ENCODE results near the gene SRD5A2. TPM values are rescaled to one million over a fixed set of nuclear protein-coding genes. Genes with fewer than 3 reads are reported as not detected.

SRD5A2 gene
- total and polyA plus RNA-seq, 3 donors from 2014 or later = 1.3 to 1.8 (median 1.4) TPM

DNA sequence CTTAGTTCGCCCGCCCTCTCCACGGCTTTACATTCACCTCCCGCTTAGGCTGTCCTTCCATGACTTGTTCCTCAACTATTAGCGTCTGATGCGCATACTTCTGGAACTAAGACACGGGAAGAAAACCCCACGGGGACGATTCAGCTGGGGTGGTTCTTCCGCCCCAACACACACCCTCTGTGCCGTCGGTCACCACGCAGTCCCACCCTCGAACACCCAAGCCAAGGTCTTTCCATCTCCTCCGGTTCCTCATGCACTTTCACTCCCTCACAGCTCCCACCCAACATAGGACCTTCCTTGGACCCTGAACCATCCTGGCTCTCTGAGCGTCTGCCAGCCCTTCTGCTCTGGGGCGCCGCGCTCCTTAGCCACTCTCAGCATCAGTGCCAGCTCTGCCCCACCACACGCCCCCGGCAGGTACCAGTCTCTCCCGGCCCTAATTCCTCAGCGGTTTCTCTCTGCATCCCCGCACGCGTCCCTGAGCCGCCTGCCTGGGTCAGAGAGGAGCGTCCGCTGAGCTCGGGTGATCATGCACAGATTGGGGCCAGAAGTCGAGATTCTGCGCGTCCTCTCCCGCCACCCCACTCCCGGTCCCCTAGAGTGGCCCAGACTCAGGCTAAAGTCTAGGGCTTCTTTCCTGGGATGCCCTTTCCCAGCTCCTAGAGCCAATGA, 522 bp upstream of the SRD5A2 start:
- intact Hi-C loops (cut with DNase I; ENCODE audit: low total_unique reads) = no loop called here
- DNase-seq = no peak
- 27 to 40% methylated on average over 27 to 35 of the region's 35 CpGs for WGBS, 2 donors
- Histone ChIP-seq H3K27ac (no peak overlapping the region), H3K4me3 (peak overlapping the region in 1 of 2 donors; percentile 45), H3K9me3 (no peaks in the 10 kb centered on the region), H3K27me3 (no peaks in the 10 kb centered on the region), H3K4me1 (no peaks in the 10 kb centered on the region), H3K36me3 (ENCODE audit: low read depth, missing control alignments) (no peaks in the 10 kb centered on the region)
- no peak for TF ChIP-seq POLR2A (IDR thresholded peaks at IDR 0.05)
- TF ChIP-seq, protein P1, sequence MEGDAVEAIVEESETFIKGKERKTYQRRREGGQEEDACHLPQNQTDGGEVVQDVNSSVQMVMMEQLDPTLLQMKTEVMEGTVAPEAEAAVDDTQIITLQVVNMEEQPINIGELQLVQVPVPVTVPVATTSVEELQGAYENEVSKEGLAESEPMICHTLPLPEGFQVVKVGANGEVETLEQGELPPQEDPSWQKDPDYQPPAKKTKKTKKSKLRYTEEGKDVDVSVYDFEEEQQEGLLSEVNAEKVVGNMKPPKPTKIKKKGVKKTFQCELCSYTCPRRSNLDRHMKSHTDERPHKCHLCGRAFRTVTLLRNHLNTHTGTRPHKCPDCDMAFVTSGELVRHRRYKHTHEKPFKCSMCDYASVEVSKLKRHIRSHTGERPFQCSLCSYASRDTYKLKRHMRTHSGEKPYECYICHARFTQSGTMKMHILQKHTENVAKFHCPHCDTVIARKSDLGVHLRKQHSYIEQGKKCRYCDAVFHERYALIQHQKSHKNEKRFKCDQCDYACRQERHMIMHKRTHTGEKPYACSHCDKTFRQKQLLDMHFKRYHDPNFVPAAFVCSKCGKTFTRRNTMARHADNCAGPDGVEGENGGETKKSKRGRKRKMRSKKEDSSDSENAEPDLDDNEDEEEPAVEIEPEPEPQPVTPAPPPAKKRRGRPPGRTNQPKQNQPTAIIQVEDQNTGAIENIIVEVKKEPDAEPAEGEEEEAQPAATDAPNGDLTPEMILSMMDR (IDR thresholded peaks at IDR 0.05) = no peak

DNA sequence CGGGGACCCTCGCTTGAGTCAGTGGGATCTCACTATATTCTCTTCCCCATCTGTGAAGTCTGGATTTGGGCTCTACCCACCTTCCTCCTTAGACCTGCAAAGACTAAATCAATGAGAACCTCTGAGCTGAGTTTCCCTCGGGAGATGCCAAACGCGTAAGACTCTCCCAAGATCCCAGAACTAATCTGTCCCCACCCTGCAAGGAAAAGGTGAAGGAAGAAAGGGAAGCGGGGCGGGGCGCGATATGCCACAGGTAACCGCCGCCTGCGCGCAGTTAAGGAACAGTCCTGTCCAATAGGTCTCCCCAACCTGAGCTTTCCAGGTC, 780 bp downstream of the SRD5A2 start:
- Histone ChIP-seq H3K36me3 (ENCODE audit: low read depth, missing control alignments) (no peaks in the 10 kb centered on the region), H3K27me3 (no peaks in the 10 kb centered on the region), H3K4me1 (no peaks in the 10 kb centered on the region), H3K27ac (no peak overlapping the region), H3K9me3 (no peaks in the 10 kb centered on the region), H3K4me3 (peak overlapping the region; percentile 0 to 45)
- DNase-seq = no peak
- intact Hi-C loops (cut with DNase I; ENCODE audit: low total_unique reads) = no loop called here
- 2 to 4% methylated on average over 13 of the region's 13 CpGs for WGBS, 2 donors
- no peak for TF ChIP-seq POLR2A (IDR thresholded peaks at IDR 0.05)
- TF ChIP-seq, protein P1 (IDR thresholded peaks at IDR 0.05) = no peak

DNA sequence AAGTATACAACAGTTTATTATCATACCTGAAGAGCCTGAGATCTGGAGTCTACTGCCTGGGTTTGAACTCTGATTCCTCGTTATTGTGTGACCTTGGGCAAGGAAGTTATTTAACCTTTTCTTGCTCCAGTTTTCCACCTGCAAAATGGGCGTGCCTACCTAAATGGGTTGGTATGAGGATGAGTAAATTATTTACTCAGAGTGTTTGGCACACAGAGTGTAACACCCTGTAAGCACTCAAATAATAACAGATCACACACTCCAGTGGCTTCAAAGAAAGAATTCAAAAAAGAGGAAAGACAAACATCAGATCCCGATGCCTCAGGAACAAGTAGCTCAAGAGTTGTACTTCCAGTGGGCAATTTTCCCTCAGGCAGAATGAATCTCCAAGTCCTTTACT, 2.4 kb downstream of the SRD5A2 start:
- no peak overlapping the region for H3K4me3 ChIP-seq
- no peak for TF ChIP-seq POLR2A (IDR thresholded peaks at IDR 0.05)
- TF ChIP-seq, protein P1 (IDR thresholded peaks at IDR 0.05) = no peak
- intact Hi-C loops (cut with DNase I; ENCODE audit: low total_unique reads) = no loop called here
- no peaks in the 10 kb centered on the region for H3K36me3 ChIP-seq (ENCODE audit: low read depth, missing control alignments)
- H3K4me1 ChIP-seq = no peaks in the 10 kb centered on the region
- 71 to 80% methylated on average over 3 of the region's 3 CpGs for WGBS, 2 donors
- no peaks in the 10 kb centered on the region for H3K27me3 ChIP-seq
- no peaks in the 10 kb centered on the region for H3K9me3 ChIP-seq
- DNase-seq = no peak
- no peak overlapping the region for H3K27ac ChIP-seq

DNA sequence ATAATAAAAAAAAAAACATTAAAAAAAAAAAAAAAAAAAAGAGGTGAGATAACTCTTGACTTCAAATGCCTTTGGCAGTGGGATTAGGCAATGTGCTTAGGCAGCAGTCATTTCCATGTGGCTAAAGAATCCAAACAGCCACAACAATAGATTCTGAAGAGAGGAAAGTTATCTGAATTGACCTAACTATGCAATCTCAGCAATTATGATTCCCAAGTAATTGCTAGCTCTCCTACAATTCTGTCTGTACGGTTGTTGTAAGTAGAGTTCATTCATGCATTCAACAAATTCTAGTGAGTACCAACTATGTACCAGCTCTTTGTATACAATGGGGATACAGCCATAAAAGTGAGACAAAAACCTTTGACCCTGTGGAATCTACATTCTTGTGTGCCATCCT, 3.6 kb downstream of the SRD5A2 start:
- H3K4me3 ChIP-seq = no peak overlapping the region

More for the DNA sequence above, 3.6 kb downstream of the SRD5A2 start:
- DNase-seq = no peak
- 73 to 83% methylated on average over 1 of the region's 1 CpG for WGBS, 2 donors
- Histone ChIP-seq H3K27me3 (no peaks in the 10 kb centered on the region), H3K4me1 (no peaks in the 10 kb centered on the region), H3K36me3 (ENCODE audit: low read depth, missing control alignments) (no peaks in the 10 kb centered on the region), H3K27ac (no peak overlapping the region), H3K9me3 (no peaks in the 10 kb centered on the region)
- TF ChIP-seq POLR2A (IDR thresholded peaks at IDR 0.05) = no peak
- TF ChIP-seq, protein P1 (IDR thresholded peaks at IDR 0.05) = no peak
- intact Hi-C loops (cut with DNase I; ENCODE audit: low total_unique reads) = no loop called here
